Breast epithelium (tissue), 4 donors: ENCODE data around the gene WDR90. TPM values are rescaled to one million over a fixed set of nuclear protein-coding genes. Genes with fewer than 3 reads are reported as not detected.

Experiments
- DNase-seq, 2 donors: peaks; one replicate each; pipeline ENCODE4 v3.0.0-alpha.2; 2019; ENCODE audit warnings: low spot score in 2 of 2
- H3K27ac ChIP-seq, 2 donors: fragments of 200-600 bp; sonication (generic) in 1 of 2; one replicate each; pipeline ENCODE4 v1.5.1; 2016 to 2019; ENCODE audit warnings: mild to moderate bottlenecking in 1 of 2
- H3K27me3 ChIP-seq, 2 donors: fragments of 200-600 bp; sonication (generic) in 1 of 2; one replicate each; pipeline versions ENCODE4 v1.5.1 to v1.6.0; 2017 to 2019; ENCODE audit warnings: control low read depth in 1 of 2, mild to moderate bottlenecking in 1 of 2
- H3K36me3 ChIP-seq: fragments of 200-600 bp; one replicate; pipeline ENCODE4 v1.5.1; 2019
- H3K4me1 ChIP-seq, 2 donors: fragments of 200-600 bp; sonication (generic); one replicate each; pipeline ENCODE4 v1.5.1; 2016 to 2019; ENCODE audit warnings: control low read depth in 1 of 2
- H3K4me3 ChIP-seq, 3 donors: fragments of 200-600 bp; sonication (generic); 1 replicate in 2 of 3; 2 replicates in 1 of 3; pipeline ENCODE4 v1.5.1; 2016 to 2019; ENCODE audit warnings: mild to moderate bottlenecking in 3 of 3, moderate library complexity in 2 of 3
- H3K9me3 ChIP-seq, 2 donors: fragments of 200-600 bp; sonication (generic) in 1 of 2; one replicate each; pipeline ENCODE4 v1.5.1; 2016 to 2019; ENCODE audit warnings: control low read depth in 1 of 2
- CTCF ChIP-seq, 3 donors: fragments of 450-650 bp; IDR thresholded peaks; one replicate each; pipeline ENCODE4 v1.5.1; 2016 to 2017; ENCODE audit warnings: antibody characterized with exemption in 3 of 3, mild to moderate bottlenecking in 3 of 3, moderate library complexity in 3 of 3
- POLR2A ChIP-seq: fragments of 450-650 bp; IDR thresholded peaks from one replicate; pipeline ENCODE4 v1.6.1; 2016; ENCODE audit warnings: antibody characterized with exemption, mild to moderate bottlenecking, moderate library complexity
- POLR2AphosphoS5 ChIP-seq, 3 donors: sonication (generic); formaldehyde crosslinking; IDR thresholded peaks; one replicate each; pipeline ENCODE4 v1.6.1; 2017; ENCODE audit warnings: antibody characterized with exemption in 3 of 3
- intact Hi-C: fragments of 100-400 bp; cut with DNase I; formaldehyde crosslinking; loops from one replicate; pipeline ENCODE4 v1.15.1; 2023; ENCODE audit warnings: low total_unique reads
- total RNA-seq, 3 donors: library from RNA; depleted of rRNA; stranded (reverse); fragments of >200 nt; gene quantifications; one replicate each; pipeline ENCODE4 v1.1.0, GENCODE V29; 2016

WDR90 gene
- total RNA-seq, 3 donors from 2014 or later = 9.6 to 26.9 (median 22.7) TPM

GRCh38 chr16:661184-661821 is 12.1 kb downstream of the WDR90 start:
- no peak for DNase-seq
- no peaks in the 10 kb centered on the region for H3K36me3 ChIP-seq
- intact Hi-C loops = no loop called here
- H3K4me3 ChIP-seq = peak overlapping the region in 2 of 3 donors; percentile 32 to 58
- no peak for TF ChIP-seq POLR2A
- peak; percentile 2 to 55 (median 7) for TF ChIP-seq CTCF (IDR thresholded peaks at IDR 0.05)
- H3K9me3 ChIP-seq = no peaks in the 10 kb centered on the region
- H3K27ac ChIP-seq = peak overlapping the region; percentile 40 to 77
- peaks cover 0 to 6% of the 10 kb centered on the region in 2 donors for H3K4me1 ChIP-seq
- no peaks in the 10 kb centered on the region for H3K27me3 ChIP-seq

GRCh38 chr16:662095-662494 is 12.9 kb downstream of the WDR90 start:
- no peak for DNase-seq
- TF ChIP-seq POLR2AphosphoS5 (IDR thresholded peaks at IDR 0.05) = no peak
- TF ChIP-seq POLR2A = no peak
- TF ChIP-seq CTCF (IDR thresholded peaks at IDR 0.05) = no peak
- Histone ChIP-seq H3K36me3 (no peaks in the 10 kb centered on the region), H3K4me1 (peaks cover 0 to 6% of the 10 kb centered on the region in 2 donors), H3K27ac (no peak overlapping the region), H3K9me3 (no peaks in the 10 kb centered on the region), H3K4me3 (no peak overlapping the region), H3K27me3 (no peaks in the 10 kb centered on the region)
- intact Hi-C loops = no loop called here

DNA sequence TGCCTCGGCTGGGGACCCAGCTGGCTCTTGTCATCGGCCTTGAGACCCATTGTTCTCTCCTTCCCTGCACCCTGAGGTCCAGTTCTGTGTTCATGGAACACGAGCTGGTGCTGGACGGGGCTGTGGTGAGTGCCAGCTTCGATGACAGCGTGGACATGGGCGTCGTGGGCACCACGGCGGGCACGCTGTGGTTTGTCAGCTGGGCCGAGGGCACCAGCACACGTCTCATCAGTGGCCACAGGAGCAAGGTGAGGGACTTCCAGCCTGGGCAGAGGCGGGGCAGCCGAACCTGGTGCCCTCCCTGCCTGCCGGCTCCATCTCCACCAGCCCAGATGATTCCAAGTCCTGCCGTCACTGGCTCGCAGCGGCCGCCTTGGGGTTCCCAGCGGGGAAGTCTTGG is 13.4 kb downstream of the WDR90 start:
- no peak overlapping the region for H3K27ac ChIP-seq
- no peak overlapping the region for H3K4me3 ChIP-seq
- H3K9me3 ChIP-seq = no peaks in the 10 kb centered on the region
- no peak for DNase-seq
- H3K4me1 ChIP-seq = peaks cover 3 to 6% of the 10 kb centered on the region in 2 donors
- no peaks in the 10 kb centered on the region for H3K27me3 ChIP-seq
- intact Hi-C loops = no loop called here
- no peaks in the 10 kb centered on the region for H3K36me3 ChIP-seq
- TF ChIP-seq POLR2A (no peak), CTCF (IDR thresholded peaks at IDR 0.05) (no peak), POLR2AphosphoS5 (IDR thresholded peaks at IDR 0.05) (no peak)

DNA sequence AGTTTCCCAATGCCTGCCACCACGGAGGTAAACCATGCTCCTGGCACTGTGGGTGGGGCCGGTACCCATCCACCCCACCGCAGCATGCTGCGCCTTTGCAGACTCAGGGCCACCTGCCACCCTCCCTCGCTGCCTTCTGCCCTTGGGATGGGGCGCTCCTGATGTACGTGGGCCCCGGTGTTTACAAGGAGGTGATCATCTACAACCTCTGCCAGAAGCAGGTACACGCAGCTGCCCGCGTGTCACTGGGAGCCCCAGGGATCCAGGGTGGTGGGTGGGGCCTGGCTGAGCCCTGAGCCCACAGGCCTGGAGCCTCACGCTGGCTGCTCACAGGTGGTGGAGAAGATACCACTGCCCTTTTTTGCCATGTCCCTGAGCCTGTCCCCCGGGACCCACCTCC is 17.4 kb downstream of the WDR90 start:
- no peak for DNase-seq
- Histone ChIP-seq H3K27ac (no peak overlapping the region), H3K4me1 (peaks cover 0 to 5% of the 10 kb centered on the region in 2 donors), H3K36me3 (peaks cover 4% of the 10 kb centered on the region), H3K9me3 (no peaks in the 10 kb centered on the region), H3K4me3 (no peak overlapping the region), H3K27me3 (no peaks in the 10 kb centered on the region)
- intact Hi-C loops = no loop called here
- TF ChIP-seq POLR2A = no peak
- no peak for TF ChIP-seq CTCF (IDR thresholded peaks at IDR 0.05)

GRCh38 chr16:667113-667779 is 18.1 kb downstream of the WDR90 start:
- peak overlapping the region; percentile 90 to 97 (median 93) for H3K4me3 ChIP-seq
- intact Hi-C loops = no loop called here

More at GRCh38 chr16:667113-667779, 18.1 kb downstream of the WDR90 start:
- DNase-seq = no peak
- Histone ChIP-seq H3K36me3 (peaks cover 6% of the 10 kb centered on the region), H3K27ac (peak overlapping the region; percentile 87), H3K27me3 (no peaks in the 10 kb centered on the region), H3K9me3 (no peaks in the 10 kb centered on the region), H3K4me1 (peaks cover 0 to 5% of the 10 kb centered on the region in 2 donors)
- no peak for TF ChIP-seq CTCF (IDR thresholded peaks at IDR 0.05)
- TF ChIP-seq POLR2A = no peak
- TF ChIP-seq POLR2AphosphoS5 (IDR thresholded peaks at IDR 0.05) = no peak
